HepG2 (cell line): ENCODE results near the gene FOSL2. TPM values are rescaled to one million over a fixed set of nuclear protein-coding genes. Genes with fewer than 3 reads are reported as not detected.

Source experiments
- CEBPB ChIP-seq: IDR thresholded peaks from 2 replicates; pipeline ENCODE4 v1.6.1; 2011; ENCODE audit warnings: low read depth, low read length, improper control_type of control experiment, borderline replicate concordance
- KLF11 ChIP-seq: IDR thresholded peaks from 2 replicates; pipeline ENCODE4 v1.6.1; 2016; ENCODE audit warnings: missing compliant biosample characterization
- KLF9 ChIP-seq: IDR thresholded peaks from 2 replicates; pipeline ENCODE4 v1.6.1; 2016; ENCODE audit warnings: low read depth
- MYC ChIP-seq: sonication (generic); formaldehyde crosslinking; IDR thresholded peaks from 2 replicates; pipeline ENCODE4 v1.9.0; 2021; ENCODE audit warnings: missing genetic modification reagents, borderline replicate concordance
- RFXAP ChIP-seq: sonication (generic); formaldehyde crosslinking; IDR thresholded peaks from 2 replicates; pipeline ENCODE4 v1.4.0; 2020; ENCODE audit warnings: missing genetic modification reagents, borderline replicate concordance
- SRSF4 ChIP-seq: fragments of 200-400 bp; formaldehyde crosslinking; IDR thresholded peaks from one replicate; pipeline ENCODE4 v1.6.1; 2018; ENCODE audit warnings: mild to moderate bottlenecking, low read depth, low read length, moderate library complexity; ENCODE audit not compliant: poor library complexity, severe bottlenecking
- TBX3 ChIP-seq: fragments of 450-650 bp; IDR thresholded peaks from 2 replicates; pipeline ENCODE4 v1.6.1; 2017; ENCODE audit warnings: antibody characterized with exemption, mild to moderate bottlenecking, inconsistent platforms, borderline replicate concordance
- ZBED4 ChIP-seq: sonication (generic); formaldehyde crosslinking; IDR thresholded peaks from 2 replicates; pipeline ENCODE4 v1.4.0; 2020; ENCODE audit warnings: missing genetic modification reagents, borderline replicate concordance
- ZFAT ChIP-seq: sonication (generic); formaldehyde crosslinking; conservative IDR thresholded peaks from 2 replicates; pipeline ENCODE4 v1.8.1; 2023; ENCODE audit warnings: missing genetic modification reagents, inconsistent platforms
- ZIK1 ChIP-seq: sonication (generic); formaldehyde crosslinking; IDR thresholded peaks from 2 replicates; pipeline ENCODE4 v1.5.0; 2020; ENCODE audit warnings: mild to moderate bottlenecking, low read depth, missing genetic modification reagents, borderline replicate concordance
- ZNF333 ChIP-seq: sonication (generic); formaldehyde crosslinking; IDR thresholded peaks from 2 replicates; pipeline ENCODE4 v1.4.0; 2020; ENCODE audit warnings: mild to moderate bottlenecking, missing genetic modification reagents, borderline replicate concordance
- ZNF382 ChIP-seq: sonication (generic); formaldehyde crosslinking; IDR thresholded peaks from 2 replicates; pipeline ENCODE4 v1.5.0; 2020; ENCODE audit warnings: missing genetic modification reagents, mild to moderate bottlenecking, borderline replicate concordance
- ZNF644 ChIP-seq: IDR thresholded peaks from 2 replicates; pipeline ENCODE4 v1.6.1; 2016; ENCODE audit warnings: low read depth
- ZNF687 ChIP-seq: sonication (generic); formaldehyde crosslinking; IDR thresholded peaks from 2 replicates; pipeline ENCODE4 v1.5.1; 2020; ENCODE audit warnings: mild to moderate bottlenecking, missing genetic modification reagents, moderate library complexity
- polyA plus RNA-seq, 8 experiments: library from polyadenylated mRNA; depleted of rRNA in 3 of 8; stranded (reverse) in 7 of 8; unstranded in 1 of 8; fragments of >200 nt; fragmentation: Illumina TruSeq in 4 of 8; extraction: Trizol in 4 of 8; gene quantifications; 2 replicates each; pipeline versions ENCODE4 v1.2.1 to v1.2.3, GENCODE V29; 2011 to 2016; ENCODE audit warnings: low read depth in 4 of 8, missing spikeins in 1 of 8, mixed read lengths in 1 of 8; ENCODE audit not compliant: insufficient read depth in 1 of 8
- total RNA-seq, 5 experiments: library from RNA; depleted of rRNA; stranded (reverse); fragments of >200 nt; fragmentation: Illumina TruSeq; extraction: Trizol; gene quantifications; 2 replicates each; pipeline ENCODE4 v1.2.3, GENCODE V29; 2016; ENCODE audit warnings: low read depth in 1 of 5
- TF ChIP-seq, protein P1 (sequence below): IDR thresholded peaks from 2 replicates; pipeline ENCODE4 v1.6.1; 2016
- TF ChIP-seq, protein P2 (sequence below): IDR thresholded peaks from 2 replicates; pipeline ENCODE4 v1.6.1; 2016; ENCODE audit warnings: missing compliant biosample characterization, missing genetic modification reagents, borderline replicate concordance
- TF ChIP-seq, protein P3 (sequence below): sonication (generic); formaldehyde crosslinking; IDR thresholded peaks from 2 replicates; pipeline ENCODE4 v1.8.1; 2023; ENCODE audit warnings: missing genetic modification reagents, mild to moderate bottlenecking, borderline replicate concordance

FOSL2 gene
- total and polyA plus RNA-seq, 2 of the 13 experiments (the other 11 are each of a cell fraction or from before 2014, with no cell fraction given) = 3.4 to 18.1 TPM

DNA sequence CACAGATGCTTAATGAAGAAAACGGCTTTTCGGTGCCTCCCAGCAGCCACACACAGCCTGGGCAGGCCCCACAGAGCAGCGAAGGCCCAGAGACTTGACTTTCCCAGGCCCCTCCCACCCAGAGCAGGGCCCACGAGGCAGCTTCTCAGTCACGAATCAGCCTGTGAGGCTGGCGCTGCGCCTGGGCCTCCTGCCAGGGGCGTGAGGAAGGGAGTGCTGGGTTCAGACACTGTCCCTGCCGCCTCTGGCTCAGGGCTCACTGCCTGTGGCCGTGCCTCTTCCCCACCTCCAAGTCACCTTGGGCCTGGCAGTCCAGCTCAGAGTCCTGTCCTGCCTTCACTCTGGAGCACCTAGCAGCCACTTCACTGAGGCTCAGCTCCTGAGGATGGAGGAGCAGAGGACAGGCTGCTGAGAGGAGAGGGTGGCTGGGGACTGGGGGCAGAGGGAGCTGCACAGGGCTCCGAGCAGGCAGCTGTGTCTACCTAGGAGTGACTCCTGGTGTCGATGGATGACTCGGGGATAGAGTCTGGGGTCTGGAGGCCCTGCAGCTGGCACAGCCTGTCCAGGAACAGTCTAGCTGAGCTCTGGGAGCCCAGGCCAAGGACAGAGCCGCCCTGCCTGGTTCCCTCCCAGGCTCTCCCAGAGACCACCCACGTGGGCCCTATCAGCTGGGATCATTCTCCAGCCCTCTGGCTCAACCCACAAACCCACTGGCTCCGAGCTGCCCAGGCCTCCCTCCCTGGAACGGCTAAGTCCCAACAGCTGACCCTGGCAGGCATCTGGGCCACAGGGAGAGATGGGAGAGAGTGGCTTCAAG, 36.4 kb upstream of the FOSL2 start (continued):
- TF ChIP-seq ZBED4 (CRISPR knock-in tag) (no peak), CEBPB (no peak), ZNF382 (CRISPR knock-in tag) (no peak), SRSF4 (no peak), ZNF687 (CRISPR knock-in tag) (peak; percentile 64), ZFAT (CRISPR knock-in tag) (no peak), ZNF644 (CRISPR knock-in tag) (no peak), KLF9 (no peak), ZIK1 (CRISPR knock-in tag) (no peak), ZNF333 (CRISPR knock-in tag) (0 out of 2 replicates have a peak, but pooled peaks have one; percentile 56), KLF11 (CRISPR knock-in tag) (no peak), RFXAP (no peak), MYC (CRISPR knock-in tag) (0 out of 2 replicates have a peak, but pooled peaks have one; percentile 40), TBX3 (no peak)
- TF ChIP-seq, protein P1, sequence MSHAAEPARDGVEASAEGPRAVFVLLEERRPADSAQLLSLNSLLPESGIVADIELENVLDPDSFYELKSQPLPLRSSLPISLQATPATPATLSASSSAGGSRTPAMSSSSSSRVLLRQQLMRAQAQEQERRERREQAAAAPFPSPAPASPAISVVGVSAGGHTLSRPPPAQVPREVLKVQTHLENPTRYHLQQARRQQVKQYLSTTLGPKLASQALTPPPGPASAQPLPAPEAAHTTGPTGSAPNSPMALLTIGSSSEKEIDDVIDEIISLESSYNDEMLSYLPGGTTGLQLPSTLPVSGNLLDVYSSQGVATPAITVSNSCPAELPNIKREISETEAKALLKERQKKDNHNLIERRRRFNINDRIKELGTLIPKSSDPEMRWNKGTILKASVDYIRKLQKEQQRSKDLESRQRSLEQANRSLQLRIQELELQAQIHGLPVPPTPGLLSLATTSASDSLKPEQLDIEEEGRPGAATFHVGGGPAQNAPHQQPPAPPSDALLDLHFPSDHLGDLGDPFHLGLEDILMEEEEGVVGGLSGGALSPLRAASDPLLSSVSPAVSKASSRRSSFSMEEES (CRISPR knock-in tag) = no peak
- TF ChIP-seq, protein P2, sequence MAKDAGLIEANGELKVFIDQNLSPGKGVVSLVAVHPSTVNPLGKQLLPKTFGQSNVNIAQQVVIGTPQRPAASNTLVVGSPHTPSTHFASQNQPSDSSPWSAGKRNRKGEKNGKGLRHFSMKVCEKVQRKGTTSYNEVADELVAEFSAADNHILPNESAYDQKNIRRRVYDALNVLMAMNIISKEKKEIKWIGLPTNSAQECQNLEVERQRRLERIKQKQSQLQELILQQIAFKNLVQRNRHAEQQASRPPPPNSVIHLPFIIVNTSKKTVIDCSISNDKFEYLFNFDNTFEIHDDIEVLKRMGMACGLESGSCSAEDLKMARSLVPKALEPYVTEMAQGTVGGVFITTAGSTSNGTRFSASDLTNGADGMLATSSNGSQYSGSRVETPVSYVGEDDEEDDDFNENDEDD (CRISPR knock-in tag) = no peak
- TF ChIP-seq, protein P3, sequence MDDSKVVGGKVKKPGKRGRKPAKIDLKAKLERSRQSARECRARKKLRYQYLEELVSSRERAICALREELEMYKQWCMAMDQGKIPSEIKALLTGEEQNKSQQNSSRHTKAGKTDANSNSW = no peak
